ENCODE measurements around the gene PLD1. TPM values are rescaled to one million over a fixed set of nuclear protein-coding genes. Genes with fewer than 3 reads are reported as not detected.

Gene PLD1
- total and polyA plus RNA-seq, 4 donors: 4.9 to 31.5 (median 18.6) TPM

DNA sequence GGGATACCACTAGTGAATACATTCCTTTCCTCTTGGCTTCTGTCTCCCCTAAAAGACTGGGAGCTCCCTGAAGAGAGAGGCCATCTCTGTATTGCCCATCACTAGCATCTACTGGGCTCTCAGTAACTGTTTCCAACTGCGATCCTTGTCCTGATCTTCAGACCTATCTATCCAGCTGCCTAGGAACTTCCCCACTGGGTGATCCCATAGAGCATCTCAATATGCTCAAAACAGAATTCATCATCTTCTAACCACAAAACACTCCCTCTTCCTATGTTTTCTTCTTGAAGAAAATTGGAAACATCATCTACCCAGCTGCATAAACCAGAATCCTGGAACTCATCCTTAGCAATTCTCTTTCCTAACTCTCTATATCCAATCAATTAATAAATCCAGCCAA is 54.6 kb downstream of the PLD1 start:
- Histone ChIP-seq H3K36me3 (ENCODE audit: control insufficient read depth in 4 of 4, insufficient read depth in 3 of 4, low read depth in 1 of 4, low read length in 3 of 4) (no peaks in the 10 kb centered on the region), H3K9ac (ENCODE audit: low read depth in 1 of 2, low read length in 2 of 2) (no peak overlapping the region), H3K27me3 (ENCODE audit: control insufficient read depth in 4 of 4, insufficient read depth in 4 of 4, low read length in 3 of 4) (no peaks in the 10 kb centered on the region), H3K27ac (ENCODE audit: low read depth in 1 of 2, low read length in 2 of 2) (no peak overlapping the region), H3K4me1 (ENCODE audit: control insufficient read depth in 4 of 4, insufficient read depth in 4 of 4, low read length in 3 of 4) (peaks cover 5 to 22% (median 9%) of the 10 kb centered on the region in 4 donors), H3K9me3 (ENCODE audit: control insufficient read depth in 4 of 4, low read length in 3 of 4) (no peaks in the 10 kb centered on the region), H3K4me3 (ENCODE audit: low read depth in 1 of 3, low read length in 3 of 3) (no peak overlapping the region)
- TF ChIP-seq JUND (IDR thresholded peaks at IDR 0.05) (no peak), HNF4G (IDR thresholded peaks at IDR 0.05) (no peak), TAF1 (conservative IDR thresholded peaks at IDR 0.05) (no peak), FOXA1 (IDR thresholded peaks at IDR 0.05) (no peak), YY1 (IDR thresholded peaks at IDR 0.05) (no peak), HNF4A (conservative IDR thresholded peaks at IDR 0.05) (no peak), RXRA (IDR thresholded peaks at IDR 0.05) (no peak), RAD21 (IDR thresholded peaks at IDR 0.05) (no peak)
- TF ChIP-seq, protein P1, sequence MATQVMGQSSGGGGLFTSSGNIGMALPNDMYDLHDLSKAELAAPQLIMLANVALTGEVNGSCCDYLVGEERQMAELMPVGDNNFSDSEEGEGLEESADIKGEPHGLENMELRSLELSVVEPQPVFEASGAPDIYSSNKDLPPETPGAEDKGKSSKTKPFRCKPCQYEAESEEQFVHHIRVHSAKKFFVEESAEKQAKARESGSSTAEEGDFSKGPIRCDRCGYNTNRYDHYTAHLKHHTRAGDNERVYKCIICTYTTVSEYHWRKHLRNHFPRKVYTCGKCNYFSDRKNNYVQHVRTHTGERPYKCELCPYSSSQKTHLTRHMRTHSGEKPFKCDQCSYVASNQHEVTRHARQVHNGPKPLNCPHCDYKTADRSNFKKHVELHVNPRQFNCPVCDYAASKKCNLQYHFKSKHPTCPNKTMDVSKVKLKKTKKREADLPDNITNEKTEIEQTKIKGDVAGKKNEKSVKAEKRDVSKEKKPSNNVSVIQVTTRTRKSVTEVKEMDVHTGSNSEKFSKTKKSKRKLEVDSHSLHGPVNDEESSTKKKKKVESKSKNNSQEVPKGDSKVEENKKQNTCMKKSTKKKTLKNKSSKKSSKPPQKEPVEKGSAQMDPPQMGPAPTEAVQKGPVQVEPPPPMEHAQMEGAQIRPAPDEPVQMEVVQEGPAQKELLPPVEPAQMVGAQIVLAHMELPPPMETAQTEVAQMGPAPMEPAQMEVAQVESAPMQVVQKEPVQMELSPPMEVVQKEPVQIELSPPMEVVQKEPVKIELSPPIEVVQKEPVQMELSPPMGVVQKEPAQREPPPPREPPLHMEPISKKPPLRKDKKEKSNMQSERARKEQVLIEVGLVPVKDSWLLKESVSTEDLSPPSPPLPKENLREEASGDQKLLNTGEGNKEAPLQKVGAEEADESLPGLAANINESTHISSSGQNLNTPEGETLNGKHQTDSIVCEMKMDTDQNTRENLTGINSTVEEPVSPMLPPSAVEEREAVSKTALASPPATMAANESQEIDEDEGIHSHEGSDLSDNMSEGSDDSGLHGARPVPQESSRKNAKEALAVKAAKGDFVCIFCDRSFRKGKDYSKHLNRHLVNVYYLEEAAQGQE (IDR thresholded peaks at IDR 0.05): no peak
- TF ChIP-seq, protein P2, sequence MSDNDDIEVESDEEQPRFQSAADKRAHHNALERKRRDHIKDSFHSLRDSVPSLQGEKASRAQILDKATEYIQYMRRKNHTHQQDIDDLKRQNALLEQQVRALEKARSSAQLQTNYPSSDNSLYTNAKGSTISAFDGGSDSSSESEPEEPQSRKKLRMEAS (IDR thresholded peaks at IDR 0.05): no peak
- DNase-seq (ENCODE audit: low spot score): no peak
- WGBS: 100% methylated on average over 1 of the region's 1 CpG

DNA sequence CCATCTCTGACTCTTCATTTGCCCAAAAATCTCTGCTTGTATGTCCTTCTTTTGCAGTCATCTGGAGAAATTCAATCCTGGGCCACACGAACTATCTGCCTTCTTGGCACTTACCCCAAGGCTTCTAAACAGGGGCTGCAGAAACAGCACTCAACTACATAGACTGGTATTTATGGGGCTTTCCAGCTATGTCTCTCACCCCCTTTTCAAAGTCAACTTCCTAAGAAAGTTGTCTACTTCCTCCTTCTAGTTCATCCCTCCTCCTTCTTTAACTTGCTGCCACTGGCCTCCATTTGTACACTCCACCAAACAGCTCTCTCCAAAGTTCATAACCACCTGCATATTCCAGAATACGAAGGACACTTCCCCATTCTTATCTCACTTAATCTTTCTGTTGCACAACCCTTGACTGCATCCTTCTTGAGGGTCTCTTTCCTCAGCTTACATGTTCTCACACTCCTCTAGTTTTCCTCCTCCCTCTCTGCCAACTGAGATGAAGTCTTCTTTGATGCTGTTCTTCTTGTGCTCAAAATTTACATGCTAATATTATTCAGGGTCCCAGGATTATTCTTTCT is 55.2 kb downstream of the PLD1 start:
- H3K4me1 ChIP-seq (ENCODE audit: control insufficient read depth in 4 of 4, insufficient read depth in 4 of 4, low read length in 3 of 4): peaks cover 5 to 22% (median 9%) of the 10 kb centered on the region in 4 donors
- H3K4me3 ChIP-seq (ENCODE audit: low read depth in 1 of 3, low read length in 3 of 3): no peak overlapping the region
- no peaks in the 10 kb centered on the region for H3K27me3 ChIP-seq (ENCODE audit: control insufficient read depth in 4 of 4, insufficient read depth in 4 of 4, low read length in 3 of 4)
- H3K9me3 ChIP-seq (ENCODE audit: control insufficient read depth in 4 of 4, low read length in 3 of 4): no peaks in the 10 kb centered on the region
- no peak overlapping the region for H3K27ac ChIP-seq (ENCODE audit: low read depth in 1 of 2, low read length in 2 of 2)
- TF ChIP-seq HNF4A (conservative IDR thresholded peaks at IDR 0.05) (no peak), TAF1 (conservative IDR thresholded peaks at IDR 0.05) (no peak), GABPA (IDR thresholded peaks at IDR 0.05 in 1 of 2, conservative IDR thresholded peaks at IDR 0.05 in 1 of 2) (no peak), FOXA2 (IDR thresholded peaks at IDR 0.05) (no peak), RAD21 (IDR thresholded peaks at IDR 0.05) (no peak), NR2F2 (IDR thresholded peaks at IDR 0.05) (no peak), HNF4G (IDR thresholded peaks at IDR 0.05) (no peak), JUND (IDR thresholded peaks at IDR 0.05) (no peak)
- TF ChIP-seq, protein P3, sequence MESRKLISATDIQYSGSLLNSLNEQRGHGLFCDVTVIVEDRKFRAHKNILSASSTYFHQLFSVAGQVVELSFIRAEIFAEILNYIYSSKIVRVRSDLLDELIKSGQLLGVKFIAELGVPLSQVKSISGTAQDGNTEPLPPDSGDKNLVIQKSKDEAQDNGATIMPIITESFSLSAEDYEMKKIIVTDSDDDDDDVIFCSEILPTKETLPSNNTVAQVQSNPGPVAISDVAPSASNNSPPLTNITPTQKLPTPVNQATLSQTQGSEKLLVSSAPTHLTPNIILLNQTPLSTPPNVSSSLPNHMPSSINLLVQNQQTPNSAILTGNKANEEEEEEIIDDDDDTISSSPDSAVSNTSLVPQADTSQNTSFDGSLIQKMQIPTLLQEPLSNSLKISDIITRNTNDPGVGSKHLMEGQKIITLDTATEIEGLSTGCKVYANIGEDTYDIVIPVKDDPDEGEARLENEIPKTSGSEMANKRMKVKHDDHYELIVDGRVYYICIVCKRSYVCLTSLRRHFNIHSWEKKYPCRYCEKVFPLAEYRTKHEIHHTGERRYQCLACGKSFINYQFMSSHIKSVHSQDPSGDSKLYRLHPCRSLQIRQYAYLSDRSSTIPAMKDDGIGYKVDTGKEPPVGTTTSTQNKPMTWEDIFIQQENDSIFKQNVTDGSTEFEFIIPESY (IDR thresholded peaks at IDR 0.05): no peak
- TF ChIP-seq, protein P1 (IDR thresholded peaks at IDR 0.05): no peak
- TF ChIP-seq, protein P4, sequence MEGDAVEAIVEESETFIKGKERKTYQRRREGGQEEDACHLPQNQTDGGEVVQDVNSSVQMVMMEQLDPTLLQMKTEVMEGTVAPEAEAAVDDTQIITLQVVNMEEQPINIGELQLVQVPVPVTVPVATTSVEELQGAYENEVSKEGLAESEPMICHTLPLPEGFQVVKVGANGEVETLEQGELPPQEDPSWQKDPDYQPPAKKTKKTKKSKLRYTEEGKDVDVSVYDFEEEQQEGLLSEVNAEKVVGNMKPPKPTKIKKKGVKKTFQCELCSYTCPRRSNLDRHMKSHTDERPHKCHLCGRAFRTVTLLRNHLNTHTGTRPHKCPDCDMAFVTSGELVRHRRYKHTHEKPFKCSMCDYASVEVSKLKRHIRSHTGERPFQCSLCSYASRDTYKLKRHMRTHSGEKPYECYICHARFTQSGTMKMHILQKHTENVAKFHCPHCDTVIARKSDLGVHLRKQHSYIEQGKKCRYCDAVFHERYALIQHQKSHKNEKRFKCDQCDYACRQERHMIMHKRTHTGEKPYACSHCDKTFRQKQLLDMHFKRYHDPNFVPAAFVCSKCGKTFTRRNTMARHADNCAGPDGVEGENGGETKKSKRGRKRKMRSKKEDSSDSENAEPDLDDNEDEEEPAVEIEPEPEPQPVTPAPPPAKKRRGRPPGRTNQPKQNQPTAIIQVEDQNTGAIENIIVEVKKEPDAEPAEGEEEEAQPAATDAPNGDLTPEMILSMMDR (IDR thresholded peaks at IDR 0.05; ENCODE audit: low read depth, low read length, missing input control): no peak
- TF ChIP-seq, protein P2 (IDR thresholded peaks at IDR 0.05): no peak
- TF ChIP-seq, protein P5, sequence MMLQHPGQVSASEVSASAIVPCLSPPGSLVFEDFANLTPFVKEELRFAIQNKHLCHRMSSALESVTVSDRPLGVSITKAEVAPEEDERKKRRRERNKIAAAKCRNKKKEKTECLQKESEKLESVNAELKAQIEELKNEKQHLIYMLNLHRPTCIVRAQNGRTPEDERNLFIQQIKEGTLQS (IDR thresholded peaks at IDR 0.05): no peak
- WGBS: 82% methylated on average over 2 of the region's 2 CpGs
- DNase-seq (ENCODE audit: low spot score): no peak
- no peak overlapping the region for H3K9ac ChIP-seq (ENCODE audit: low read depth in 1 of 2, low read length in 2 of 2)
- H3K36me3 ChIP-seq (ENCODE audit: control insufficient read depth in 4 of 4, insufficient read depth in 3 of 4, low read depth in 1 of 4, low read length in 3 of 4): no peaks in the 10 kb centered on the region
